CD14-positive monocyte (primary cell): ENCODE data around the gene ATF6B. TPM values are rescaled to one million over a fixed set of nuclear protein-coding genes. Genes with fewer than 3 reads are reported as not detected.
A peak's percentile ranks its signal among the peaks of the same experiment; 100 is the strongest.

Experiments
- DNase-seq, 3 donors: peaks; one replicate each; pipeline ENCODE4 v3.0.0-alpha.2; 2011 to 2022
- H2AFZ ChIP-seq: 2 replicates; pipeline ENCODE4 v1.6.0; 2012; ENCODE audit warnings: mild to moderate bottlenecking, low read depth, low read length, inconsistent platforms; ENCODE audit not compliant: insufficient read depth, poor library complexity, severe bottlenecking
- H3K27ac ChIP-seq, 2 donors: 1 replicate in 1 of 2; 2 replicates in 1 of 2; pipeline ENCODE4 v1.5.1; 2012 to 2013; ENCODE audit warnings: low read length in 2 of 2, control low read depth in 1 of 2, inconsistent platforms in 1 of 2, low read depth in 1 of 2, mild to moderate bottlenecking in 1 of 2
- H3K27me3 ChIP-seq, 2 donors: one replicate each; pipeline versions ENCODE4 v1.6.0 to v1.6.1; 2011 to 2013; ENCODE audit warnings: low read length in 2 of 2; ENCODE audit not compliant: control insufficient read depth in 2 of 2, insufficient read depth in 2 of 2
- H3K36me3 ChIP-seq, 2 donors: replicated peaks in 1 of 2; 1 replicate in 1 of 2; 2 replicates in 1 of 2; pipeline versions ENCODE4 v1.5.1 to v1.6.1; 2012 to 2013; ENCODE audit warnings: low read length in 2 of 2, control low read depth in 1 of 2, inconsistent platforms in 1 of 2, mild to moderate bottlenecking in 1 of 2; ENCODE audit not compliant: insufficient read depth in 2 of 2, control insufficient read depth in 1 of 2
- H3K4me1 ChIP-seq, 2 donors: 1 replicate in 1 of 2; 2 replicates in 1 of 2; pipeline versions ENCODE4 v1.5.1 to v1.6.1; 2012 to 2013; ENCODE audit warnings: low read length in 2 of 2, control low read depth in 1 of 2, inconsistent platforms in 1 of 2, mild to moderate bottlenecking in 1 of 2, moderate library complexity in 1 of 2; ENCODE audit not compliant: insufficient read depth in 2 of 2, control insufficient read depth in 1 of 2
- H3K4me2 ChIP-seq: replicated peaks from 2 replicates; pipeline ENCODE3; 2012; ENCODE audit warnings: low read length, moderate library complexity, mild to moderate bottlenecking; ENCODE audit not compliant: poor library complexity, severe bottlenecking; ENCODE audit errors: extremely low read depth
- H3K4me3 ChIP-seq, 3 experiments: fragments of 200-600 bp in 1 of 3; sonication (generic) in 1 of 3; replicated peaks in 1 of 3; 1 replicate in 2 of 3; 2 replicates in 1 of 3; pipeline ENCODE4 v1.5.1; 2011 to 2013; ENCODE audit warnings: low read length in 3 of 3, mild to moderate bottlenecking in 3 of 3, control low read depth in 2 of 3, low read depth in 2 of 3, inconsistent platforms in 1 of 3, moderate library complexity in 1 of 3
- H3K79me2 ChIP-seq: 2 replicates; pipeline ENCODE4 v1.6.0; 2012; ENCODE audit warnings: mild to moderate bottlenecking, control low read depth, inconsistent platforms, low read length, moderate library complexity; ENCODE audit not compliant: insufficient read depth
- H3K9ac ChIP-seq: 2 replicates; pipeline ENCODE4 v1.6.0; 2017; ENCODE audit warnings: low read length, mild to moderate bottlenecking; ENCODE audit not compliant: insufficient read depth, poor library complexity, severe bottlenecking
- H3K9me3 ChIP-seq, 2 donors: replicated peaks in 1 of 2; 1 replicate in 1 of 2; 2 replicates in 1 of 2; pipeline versions ENCODE4 v1.5.1 to v1.6.1; 2012 to 2013; ENCODE audit warnings: low read length in 2 of 2, control low read depth in 1 of 2; ENCODE audit not compliant: control insufficient read depth in 1 of 2, insufficient read depth in 1 of 2
- H4K20me1 ChIP-seq: 2 replicates; pipeline ENCODE4 v1.6.0; 2012; ENCODE audit warnings: mild to moderate bottlenecking, low read length, control low read depth, moderate library complexity; ENCODE audit not compliant: insufficient read depth
- H3K27ac Mint-ChIP-seq, 7 donors: one replicate each; pipeline ENCODE4 v1.8.0; 2020; ENCODE audit warnings: mild to moderate bottlenecking in 7 of 7, mixed read lengths in 7 of 7, moderate library complexity in 6 of 7, inconsistent platforms in 2 of 7
- H3K27me3 Mint-ChIP-seq, 3 donors: one replicate each; pipeline ENCODE4 v1.8.0; 2021 to 2022; ENCODE audit warnings: low read depth in 3 of 3, mild to moderate bottlenecking in 3 of 3, mixed read lengths in 3 of 3, moderate library complexity in 3 of 3, inconsistent platforms in 1 of 3
- H3K36me3 Mint-ChIP-seq, 2 donors: one replicate each; pipeline ENCODE4 v1.8.0; 2020; ENCODE audit warnings: mixed read lengths in 2 of 2, inconsistent platforms in 1 of 2, mild to moderate bottlenecking in 1 of 2
- H3K4me1 Mint-ChIP-seq: one replicate; pipeline ENCODE4 v1.8.0; 2020; ENCODE audit warnings: mild to moderate bottlenecking, mixed read lengths
- H3K4me3 Mint-ChIP-seq, 2 donors: one replicate each; pipeline ENCODE4 v1.8.0; 2020; ENCODE audit warnings: mild to moderate bottlenecking in 2 of 2, mixed read lengths in 2 of 2, moderate library complexity in 1 of 2
- H3K9me3 Mint-ChIP-seq, 7 donors: one replicate each; pipeline ENCODE4 v1.8.0; 2020 to 2022; ENCODE audit warnings: mixed read lengths in 7 of 7, mild to moderate bottlenecking in 6 of 7, moderate library complexity in 6 of 7, inconsistent platforms in 2 of 7
- CTCF ChIP-seq: fragments of 200-600 bp; IDR thresholded peaks from one replicate; pipeline ENCODE4 v1.8.0; 2022; ENCODE audit warnings: antibody characterized with exemption, mild to moderate bottlenecking
- WGBS: methylation state at CpG from one replicate; pipeline ENCODE4 v1.1.5; 2013; ENCODE audit warnings: missing lambda C conversion rate; ENCODE audit not compliant: insufficient coverage; 5-methylcytosine and 5-hydroxymethylcytosine counted together
- intact Hi-C, 2 donors: fragments of 100-400 bp; cut with micrococcal nuclease; formaldehyde crosslinking; loops; one replicate each; pipeline versions ENCODE4 v1.15.0 to v1.15.1; 2023
- polyA minus RNA-seq: library from RNA; depleted of rRNA, polyadenylated mRNA; stranded (reverse); fragments of >200 nt; gene quantifications from 2 replicates; pipeline ENCODE4 v1.2.3, GENCODE V29; 2012
- polyA plus RNA-seq, 3 donors: library from polyadenylated mRNA; depleted of rRNA in 1 of 3; unstranded in 2 of 3; stranded (reverse) in 1 of 3; fragments of 300-500 nt in 2 of 3; fragments of >200 nt in 1 of 3; fragmentation: Illumina TruSeq in 2 of 3; gene quantifications; 1 replicate in 2 of 3; 2 replicates in 1 of 3; pipeline ENCODE4 v1.2.3, GENCODE V29; 2012 to 2021
- total RNA-seq, 12 experiments: library from RNA in 1 of 12; stranded (reverse) in 1 of 12; fragments of 120-200 nt in 1 of 12; gene quantifications; one replicate each; pipeline ENCODE4 v1.2.4 and lab custom pipeline; 2013 to 2026; ENCODE audit warnings: mixed read lengths in 6 of 12, inconsistent platforms in 1 of 12

Gene ATF6B
- total RNA-seq (2013), result 33.1 TPM
- polyA plus RNA-seq, result 100 to 1,000 TPM in 1 of 3 donors, 10 to 100 TPM in 2; 15.7 to 147 (median 17.8) TPM
- polyA minus RNA-seq, result 37.8 and 52.4 TPM in 2 replicates
- 11.1 to 47.8 (median 36.7) reads per million in 11 experiments for total RNA-seq (lab: John Stamatoyannopoulos, UW)

- peak within 1 kb of the TSS; percentile 96 to 98 (median 97) for H3K27ac Mint-ChIP-seq
- under 1% methylated on average over 42 of the region's 44 CpGs for WGBS
- Histone ChIP-seq H3K4me1 (peaks cover 34 to 46% of the 10 kb centered on the region in 2 donors), H3K27ac (peak within 1 kb of the TSS; percentile 57 to 98), H3K27me3 (no peaks in the 10 kb centered on the region), H3K36me3 (peaks cover 27 to 40% of the 10 kb centered on the region in 2 donors), H3K4me3 (peak within 1 kb of the TSS; percentile 89 to 100 (median 94)), H3K9me3 (no peaks in the 10 kb centered on the region), H3K9ac (peak within 1 kb of the TSS; percentile 94), H3K79me2 (peaks cover 51% of the 10 kb centered on the region), H4K20me1 (peaks cover 9% of the 10 kb centered on the region), H2AFZ (peak within 1 kb of the TSS; percentile 90), H3K4me2 (peak within 1 kb of the TSS; percentile 88)
- peak; percentile 99 to 100 (median 100) for DNase-seq
- peaks cover 0 to 2% (median 1%) of the 10 kb centered on the region in 3 donors for H3K27me3 Mint-ChIP-seq
- TF ChIP-seq CTCF, result no peak
- H3K9me3 Mint-ChIP-seq, result peaks cover 0 to 2% (median 0%) of the 10 kb centered on the region in 7 donors
- peaks cover 26 to 34% of the 10 kb centered on the region in 2 donors for H3K36me3 Mint-ChIP-seq
- peak within 1 kb of the TSS; percentile 96 to 97 for H3K4me3 Mint-ChIP-seq
- intact Hi-C loops, result no loop called here
- H3K4me1 Mint-ChIP-seq, result peaks cover 39% of the 10 kb centered on the region
Measured at GRCh38 chr6:32127717-32128592, at the start of gene ATF6B. ATF6B (minus strand) TSS chr6:32128246; CDS start chr6:32128207, 39 bp downstream.

- TF ChIP-seq CTCF, result no peak
- peaks cover 81% of the 10 kb centered on the region for H3K4me1 Mint-ChIP-seq
- peaks cover 11 to 24% of the 10 kb centered on the region in 2 donors for H3K36me3 ChIP-seq
- WGBS, result 2% methylated on average over 16 of the region's 20 CpGs
- intact Hi-C loops, result loop anchor here in 1 of 2 donors (5.0 kb wide), 1 partner anchor 55 kb away; no protein-coding TSS in a partner anchor
- peaks cover 52% of the 10 kb centered on the region for H3K79me2 ChIP-seq
- no peak for DNase-seq
- peak overlapping the region; percentile 89 to 90 for H3K27ac ChIP-seq
- no peaks in the 10 kb centered on the region for H4K20me1 ChIP-seq
- H3K27me3 ChIP-seq, result no peaks in the 10 kb centered on the region
- no peaks in the 10 kb centered on the region for H3K9me3 ChIP-seq
- peak overlapping the region; percentile 96 to 100 (median 100) for H3K27ac Mint-ChIP-seq
- peak overlapping the region; percentile 90 to 98 for H3K4me3 Mint-ChIP-seq
- peak overlapping the region; percentile 56 for H3K9ac ChIP-seq
- H2AFZ ChIP-seq, result peak overlapping the region; percentile 70
- peaks cover 16 to 24% of the 10 kb centered on the region in 2 donors for H3K36me3 Mint-ChIP-seq
- H3K4me1 ChIP-seq, result peaks cover 56 to 71% of the 10 kb centered on the region in 2 donors
- peak overlapping the region; percentile 97 for H3K4me2 ChIP-seq
- H3K9me3 Mint-ChIP-seq, result no peaks in the 10 kb centered on the region
- peaks cover 0 to 4% (median 0%) of the 10 kb centered on the region in 3 donors for H3K27me3 Mint-ChIP-seq
- H3K4me3 ChIP-seq, result peak overlapping the region; percentile 57 to 94 (median 82)
Measured at GRCh38 chr6:32177183-32177787, 49.2 kb upstream of the ATF6B start.
